MG63 (cell line): ENCODE data around the gene ELFN1. TPM values are rescaled to one million over a fixed set of nuclear protein-coding genes. Genes with fewer than 3 reads are reported as not detected.
"Not testable (repeated sequence)": the region's sequence is repeated elsewhere in the genome, so short reads cannot be mapped to it uniquely, and the experiment has no call there.

Experiments
- DNase-seq: peaks from one replicate; pipeline ENCODE4 v3.0.0-alpha.2; 2020
- H3K27me3 ChIP-seq: fragments of 250-450 bp; sonication (Bioruptor Pico); 2 replicates; pipeline ENCODE4 v1.5.1; 2020; ENCODE audit warnings: mild to moderate bottlenecking, moderate library complexity
- H3K36me3 ChIP-seq: fragments of 250-450 bp; sonication (Bioruptor Pico); 2 replicates; pipeline ENCODE4 v1.5.1; 2020; ENCODE audit warnings: mild to moderate bottlenecking, moderate library complexity
- H3K4me3 ChIP-seq: fragments of 250-450 bp; sonication (Bioruptor Pico); 2 replicates; pipeline ENCODE4 v1.5.1; 2020; ENCODE audit warnings: mild to moderate bottlenecking, moderate library complexity
- H3K9me3 ChIP-seq: fragments of 250-450 bp; sonication (Bioruptor Pico); 2 replicates; pipeline ENCODE4 v1.5.1; 2020; ENCODE audit warnings: mild to moderate bottlenecking, moderate library complexity
- total RNA-seq: library from RNA; depleted of rRNA; stranded (reverse); fragments of >200 nt; shearing (Covaris generic); gene quantifications from 2 replicates; pipeline ENCODE4 v1.2.3, GENCODE V29; 2014; ENCODE audit warnings: low replicate concordance

Gene ELFN1
- total RNA-seq, 1 experiment from 2014 or later, result 0.56 TPM

DNA sequence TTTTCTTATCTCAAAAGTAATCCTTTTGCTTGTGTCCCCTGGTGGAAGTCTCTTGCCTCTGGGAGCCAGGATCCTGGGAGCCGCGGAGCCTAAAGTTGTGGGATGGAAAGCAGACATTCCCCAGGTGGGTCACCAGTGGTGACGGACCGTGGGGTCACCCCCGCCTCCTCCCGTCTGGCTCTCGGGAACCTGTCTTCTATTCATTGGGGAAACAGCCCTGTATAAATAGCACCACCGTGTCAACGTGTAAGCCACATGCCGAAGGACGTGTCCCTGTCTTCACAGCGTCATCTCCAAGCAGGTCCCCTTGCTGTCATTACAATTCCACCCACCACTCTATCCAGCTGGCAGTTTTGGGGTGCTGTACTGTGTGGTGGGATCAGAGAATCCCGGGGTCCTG is 87.5 kb downstream of the ELFN1 start:
- no peak for DNase-seq
- Histone ChIP-seq H3K27me3 (no peaks in the 10 kb centered on the region; the same call in 1 of the 2 replicates), H3K9me3 (no peaks in the 10 kb centered on the region), H3K4me3 (no peak overlapping the region), H3K36me3 (no peaks in the 10 kb centered on the region)

DNA sequence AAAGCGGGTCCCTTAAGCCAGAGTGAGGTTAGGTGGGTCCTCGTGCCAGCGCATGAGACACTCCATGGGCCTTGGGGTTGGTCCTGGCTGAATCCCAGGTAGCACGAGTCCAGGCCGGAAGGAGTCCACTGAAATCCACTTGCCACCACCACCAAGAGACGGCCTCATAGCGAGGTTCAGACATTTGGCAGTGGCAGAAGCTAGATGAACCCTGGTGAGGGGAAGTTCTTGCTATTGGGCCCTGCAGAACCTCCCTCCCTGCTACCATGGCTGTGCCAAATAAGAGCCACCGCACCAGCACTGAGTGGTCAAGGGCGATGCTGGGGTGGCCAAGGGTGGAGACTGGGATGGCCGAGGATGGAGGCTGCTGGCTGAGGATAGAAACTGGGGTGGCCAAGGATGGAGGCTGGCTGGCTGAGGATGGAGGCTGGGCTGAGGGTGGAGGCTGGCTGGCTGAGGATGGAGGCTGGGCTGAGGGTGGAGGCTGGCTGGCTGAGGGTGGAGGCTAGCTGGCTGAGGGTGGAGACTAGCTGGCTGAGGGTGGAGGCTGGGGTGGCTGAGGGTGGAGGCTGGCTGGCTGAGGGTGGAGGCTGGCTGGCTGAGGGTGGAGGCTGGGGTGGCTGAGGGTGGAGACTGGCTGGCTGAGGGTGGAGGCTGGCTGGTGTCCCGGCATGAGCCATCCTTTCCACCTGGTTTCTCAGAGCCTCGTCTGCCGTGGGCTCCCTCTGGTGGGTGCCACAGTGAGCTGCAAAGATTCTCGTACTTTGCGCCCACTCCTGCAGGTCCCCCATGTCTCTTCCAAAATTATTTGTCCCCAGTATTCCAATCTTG is 88.2 kb downstream of the ELFN1 start:
- H3K27me3 ChIP-seq, result no peaks in the 10 kb centered on the region; the same call in 1 of the 2 replicates
- H3K4me3 ChIP-seq, result no peak overlapping the region
- no peaks in the 10 kb centered on the region for H3K36me3 ChIP-seq
- H3K9me3 ChIP-seq, result no peaks in the 10 kb centered on the region; the same call in 1 of the 2 replicates
- peak; percentile 72 for DNase-seq

DNA sequence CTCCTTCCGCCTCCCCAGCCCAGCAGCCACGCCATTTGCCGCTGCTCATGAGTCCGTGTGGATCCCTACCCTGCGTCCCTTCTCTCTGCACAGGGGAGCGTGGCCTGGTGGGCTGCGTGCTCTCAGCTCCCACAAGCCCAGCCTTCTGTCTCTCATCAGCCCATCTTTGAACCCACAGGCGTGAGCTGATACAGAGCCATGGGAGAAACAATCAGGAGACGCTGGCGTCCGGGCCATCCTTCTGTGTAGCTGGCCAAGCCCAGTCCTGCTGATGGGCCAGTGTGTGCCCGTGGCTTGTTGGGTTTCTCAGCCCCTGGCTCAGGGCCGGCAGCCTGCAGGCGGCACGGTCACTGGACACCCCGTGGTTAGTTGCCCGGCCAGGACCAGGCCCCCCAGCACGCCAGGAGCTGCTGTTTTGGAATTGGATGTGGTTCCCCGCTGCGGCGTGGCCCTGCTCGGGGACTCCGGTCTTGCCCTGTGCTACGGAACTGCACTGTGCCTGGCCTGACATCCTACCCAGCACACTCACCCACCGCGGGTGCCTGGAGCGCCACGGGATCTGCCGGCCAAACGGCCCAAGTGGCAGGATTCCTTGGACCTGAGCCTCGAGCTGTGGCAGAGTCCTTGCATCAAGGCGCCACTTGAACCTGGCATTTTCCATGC is 88.9 kb downstream of the ELFN1 start:
- H3K27me3 ChIP-seq, result no peaks in the 10 kb centered on the region; the same call in 1 of the 2 replicates
- DNase-seq, result no peak
- H3K4me3 ChIP-seq, result no peak overlapping the region
- H3K9me3 ChIP-seq, result peaks cover 1% of the 10 kb centered on the region; the same call in 1 of the 2 replicates
- H3K36me3 ChIP-seq, result no peaks in the 10 kb centered on the region

DNA sequence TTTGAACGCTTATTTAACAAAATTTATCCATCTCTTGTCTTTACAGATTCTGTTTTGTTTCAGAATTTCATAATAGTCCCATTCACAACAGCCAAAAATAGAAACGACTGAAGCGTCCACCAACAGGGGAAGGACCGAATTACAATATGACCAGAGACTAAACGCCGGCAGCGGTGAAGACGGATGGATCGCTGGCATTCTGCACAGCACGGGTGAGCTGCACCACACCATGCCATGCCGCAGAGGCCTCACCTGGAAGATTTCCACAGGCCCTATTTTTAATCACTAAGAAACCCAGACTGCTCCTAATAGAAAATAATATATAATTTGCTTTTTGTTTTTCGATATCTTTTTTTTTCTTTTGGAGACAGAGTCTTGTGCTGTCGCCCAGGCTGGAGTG is 91.0 kb downstream of the ELFN1 start:
- no peak for DNase-seq
- Histone ChIP-seq H3K4me3 (no peak overlapping the region), H3K36me3 (no peaks in the 10 kb centered on the region), H3K27me3 (no peaks in the 10 kb centered on the region), H3K9me3 (peaks cover 3% of the 10 kb centered on the region; the same call in 1 of the 2 replicates)

DNA sequence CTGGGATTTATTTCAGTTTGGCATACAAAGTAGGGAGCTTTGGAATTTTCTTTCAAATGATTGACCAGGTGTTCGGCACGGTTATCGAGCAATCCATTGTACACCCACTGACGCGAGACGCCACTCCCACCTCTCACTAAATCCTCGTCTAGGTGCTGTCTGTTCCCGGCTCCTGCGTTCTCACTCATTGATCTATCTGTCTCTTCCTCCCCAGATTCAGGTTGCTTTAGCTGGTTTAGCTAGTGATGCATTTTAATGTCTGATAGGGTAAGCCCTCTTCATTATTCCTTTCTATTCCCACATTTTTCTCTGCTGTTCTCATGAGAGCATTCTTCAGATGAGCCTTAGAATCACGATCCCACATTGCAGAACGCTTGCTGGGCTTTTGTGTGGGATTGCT is 91.7 kb downstream of the ELFN1 start:
- Histone ChIP-seq H3K36me3 (no peaks in the 10 kb centered on the region), H3K9me3 (peaks cover 3% of the 10 kb centered on the region; the same call in 1 of the 2 replicates), H3K4me3 (no peak overlapping the region), H3K27me3 (no peaks in the 10 kb centered on the region)
- no peak for DNase-seq

DNA sequence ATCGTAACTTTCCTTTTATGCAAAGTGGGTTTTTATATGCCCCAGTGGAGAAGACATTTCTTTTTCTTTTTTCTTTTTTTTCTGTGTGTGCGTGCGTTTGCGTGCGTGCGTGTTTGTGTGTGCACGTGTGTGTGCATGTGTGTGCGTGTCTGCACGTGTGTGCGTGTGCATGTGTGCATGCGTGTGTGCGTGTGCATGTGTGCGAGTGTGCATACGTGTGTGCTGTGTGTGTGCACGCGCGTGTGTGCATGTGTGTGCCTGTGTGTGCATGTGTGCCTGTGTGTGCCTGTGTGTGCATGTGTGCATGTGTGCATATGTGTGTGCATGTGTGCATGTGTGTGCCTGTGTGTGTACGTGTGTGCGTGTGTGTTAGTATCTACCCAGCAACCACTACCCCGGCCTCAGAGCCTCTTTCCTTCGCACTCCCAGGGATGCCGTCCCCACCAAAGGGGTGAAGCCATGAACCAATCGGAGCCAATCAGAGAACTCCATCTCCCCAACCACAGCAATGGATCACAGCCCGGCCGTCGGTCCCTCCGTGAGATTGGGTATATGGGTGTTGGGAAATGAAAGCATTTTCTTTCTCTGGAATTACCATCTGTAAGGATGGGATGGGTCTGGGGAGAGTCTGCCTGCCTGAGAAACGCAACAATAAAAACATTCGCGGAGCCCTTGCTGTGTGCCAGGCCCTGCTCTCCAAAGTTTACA is 92.3 kb downstream of the ELFN1 start:
- no peak overlapping the region for H3K4me3 ChIP-seq
- no peak for DNase-seq

DNA sequence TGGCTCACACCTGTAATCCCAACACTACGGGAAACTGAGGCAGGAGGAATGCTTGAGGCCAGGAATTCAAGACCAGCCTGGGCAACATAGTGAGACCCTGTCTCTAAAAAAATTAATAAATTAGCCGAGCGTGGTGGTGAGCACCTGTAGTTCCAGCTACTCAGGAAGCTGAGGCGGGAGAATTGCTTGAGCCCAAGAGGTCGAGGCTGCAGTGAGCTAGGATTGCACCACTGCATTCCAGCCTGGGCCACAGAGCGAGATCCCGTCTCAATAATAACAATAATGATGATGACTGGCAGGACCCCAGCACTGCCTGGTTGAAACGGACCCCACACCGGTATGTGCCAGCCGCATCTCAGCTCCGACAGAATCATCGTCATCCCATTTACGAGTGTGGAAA is 93.0 kb downstream of the ELFN1 start:
- H3K36me3 ChIP-seq, result no peaks in the 10 kb centered on the region
- no peak for DNase-seq
- H3K27me3 ChIP-seq, result no peaks in the 10 kb centered on the region

More for the DNA sequence above, 92.3 kb downstream of the ELFN1 start:
- no peaks in the 10 kb centered on the region for H3K27me3 ChIP-seq
- H3K36me3 ChIP-seq, result no peaks in the 10 kb centered on the region
- peaks cover 3% of the 10 kb centered on the region; the same call in 1 of the 2 replicates for H3K9me3 ChIP-seq

DNA sequence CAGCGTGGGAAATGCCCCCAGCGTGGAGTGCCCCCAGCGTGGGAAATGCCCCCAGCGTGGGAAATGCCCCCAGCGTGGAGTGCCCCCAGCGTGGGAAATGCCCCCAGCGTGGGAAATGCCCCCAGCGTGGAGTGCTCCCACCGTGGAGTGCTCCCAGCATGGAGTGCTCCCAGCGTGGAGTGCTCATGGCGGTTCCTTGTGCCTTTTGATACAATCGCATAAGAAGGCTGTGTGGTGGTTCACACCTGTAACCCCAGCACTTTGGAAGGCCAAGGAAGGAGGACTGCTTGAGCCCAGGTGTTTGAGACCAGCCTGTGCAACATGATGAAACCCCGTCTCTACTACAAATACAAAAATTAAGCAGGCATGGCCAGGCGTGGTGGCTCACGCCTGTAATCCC is 93.8 kb downstream of the ELFN1 start:
- not testable (repeated sequence) for H3K27me3 ChIP-seq, DNase-seq, H3K4me3 ChIP-seq, H3K36me3 ChIP-seq, H3K9me3 ChIP-seq

More for the DNA sequence above, 93.0 kb downstream of the ELFN1 start:
- Histone ChIP-seq H3K4me3 (no peak overlapping the region), H3K9me3 (peaks cover 3% of the 10 kb centered on the region; the same call in 1 of the 2 replicates)

DNA sequence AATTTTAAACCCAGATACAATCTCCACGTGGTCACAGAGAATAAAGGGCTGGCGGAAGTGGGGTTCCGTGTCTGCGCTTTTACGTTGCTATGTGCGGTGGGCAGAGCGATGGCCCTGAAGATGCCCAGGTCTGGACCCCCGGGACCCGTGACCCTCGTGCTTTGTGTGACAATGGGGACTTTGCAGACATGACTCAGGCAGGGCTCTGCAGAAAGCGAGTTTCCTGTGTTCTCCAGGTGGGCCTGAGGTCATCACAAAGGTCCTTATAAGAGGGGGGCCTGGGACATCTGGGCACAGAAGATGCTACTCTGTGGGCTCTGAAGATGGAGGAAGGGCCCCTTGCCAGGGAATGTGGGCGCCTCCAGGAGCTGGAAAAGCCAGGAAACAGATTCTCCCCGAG is 95.3 kb downstream of the ELFN1 start:
- H3K27me3 ChIP-seq, result no peaks in the 10 kb centered on the region
- peaks cover 3% of the 10 kb centered on the region; the same call in 1 of the 2 replicates for H3K9me3 ChIP-seq
- DNase-seq, result no peak
- H3K4me3 ChIP-seq, result no peak overlapping the region
- H3K36me3 ChIP-seq, result no peaks in the 10 kb centered on the region

DNA sequence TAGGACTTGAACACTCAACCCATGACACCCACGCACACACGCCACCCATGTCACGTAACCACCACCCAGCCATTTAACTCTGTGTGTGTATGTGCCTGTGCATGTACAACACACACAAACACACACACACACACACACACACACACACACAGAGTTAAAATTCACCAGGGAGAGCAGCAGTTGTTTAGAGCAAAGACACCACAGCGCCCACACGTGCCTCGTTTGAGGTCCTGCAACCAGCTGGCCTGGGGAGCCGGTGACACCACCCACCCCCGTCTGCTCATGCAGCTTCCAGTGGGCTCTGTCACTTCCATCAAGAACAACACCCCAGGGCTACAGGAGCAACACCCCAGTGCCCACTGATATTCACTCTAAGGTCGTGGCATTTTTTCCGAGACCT is 97.4 kb downstream of the ELFN1 start:
- Histone ChIP-seq H3K9me3 (peaks cover 3% of the 10 kb centered on the region; the same call in 1 of the 2 replicates), H3K36me3 (no peaks in the 10 kb centered on the region), H3K27me3 (no peaks in the 10 kb centered on the region), H3K4me3 (no peak overlapping the region)
- no peak for DNase-seq

DNA sequence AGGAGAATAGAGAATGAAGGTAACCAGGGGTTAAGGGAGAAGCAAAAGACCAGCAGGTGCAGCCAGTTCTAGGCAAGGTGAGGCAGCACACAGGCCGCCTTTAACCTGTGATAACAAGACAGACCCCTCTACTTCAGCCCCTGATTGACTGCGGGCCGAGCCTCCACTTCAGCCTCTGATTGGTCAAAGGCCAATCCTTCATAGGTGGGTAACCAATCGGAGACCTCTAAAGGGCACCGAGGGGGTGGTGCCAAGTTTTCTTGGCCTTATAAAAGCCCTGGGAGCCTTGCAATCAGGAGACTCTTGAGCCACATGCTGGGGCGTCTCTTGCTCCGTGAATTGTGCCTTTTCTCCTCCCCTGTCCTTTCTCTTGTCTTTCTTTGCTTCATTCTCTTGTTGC is 98.8 kb downstream of the ELFN1 start:
- Histone ChIP-seq H3K4me3 (no peak overlapping the region), H3K27me3 (no peaks in the 10 kb centered on the region), H3K9me3 (peaks cover 3% of the 10 kb centered on the region; the same call in 1 of the 2 replicates), H3K36me3 (no peaks in the 10 kb centered on the region)
- no peak for DNase-seq

DNA sequence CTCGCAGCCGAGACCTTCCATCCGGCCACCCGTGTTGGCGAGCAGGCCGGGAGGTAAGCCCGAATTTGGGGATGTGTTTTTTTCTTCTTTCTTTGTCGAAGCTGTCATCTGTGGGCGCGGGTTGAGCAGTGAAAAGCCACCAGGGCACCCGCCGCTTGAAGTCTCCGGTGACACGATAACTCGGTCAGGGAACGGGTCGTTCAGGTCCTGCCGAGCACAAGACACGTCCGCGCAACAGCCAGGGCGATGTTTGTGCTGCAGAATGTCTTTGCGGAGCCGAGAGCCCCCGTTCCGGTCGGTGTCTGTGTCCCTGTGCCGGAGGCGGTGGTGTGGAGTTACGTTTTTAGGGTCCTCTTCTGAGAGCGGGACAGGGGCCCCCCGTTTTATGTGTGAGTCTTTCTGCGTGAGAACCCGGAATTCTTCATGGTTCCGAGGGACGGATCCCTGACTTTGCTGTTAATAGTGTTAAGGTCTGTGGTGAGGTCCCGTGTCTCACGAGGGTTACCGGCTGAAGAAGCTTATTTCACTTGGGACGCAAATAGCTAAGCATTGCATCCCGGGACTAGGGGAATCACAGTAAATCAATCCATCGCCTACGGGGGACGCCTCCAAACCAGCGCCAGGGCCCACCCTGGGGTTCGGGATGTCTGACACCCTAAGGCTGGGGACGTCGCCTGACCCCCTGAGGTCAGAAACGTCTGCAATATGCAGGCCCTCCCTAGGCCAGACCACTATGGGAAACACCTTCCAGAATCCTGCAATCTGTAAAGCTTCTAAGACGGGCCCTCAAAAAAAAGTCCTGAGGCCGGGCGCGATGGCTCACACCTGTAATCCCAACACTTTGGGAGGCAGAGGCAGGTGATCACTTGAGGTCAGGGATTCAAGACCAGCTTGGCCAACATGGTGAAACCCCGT is 99.5 kb downstream of the ELFN1 start:
- H3K4me3 ChIP-seq, result no peak overlapping the region
- H3K27me3 ChIP-seq, result no peaks in the 10 kb centered on the region
- H3K9me3 ChIP-seq, result no peaks in the 10 kb centered on the region
- DNase-seq, result no peak
- H3K36me3 ChIP-seq, result no peaks in the 10 kb centered on the region

DNA sequence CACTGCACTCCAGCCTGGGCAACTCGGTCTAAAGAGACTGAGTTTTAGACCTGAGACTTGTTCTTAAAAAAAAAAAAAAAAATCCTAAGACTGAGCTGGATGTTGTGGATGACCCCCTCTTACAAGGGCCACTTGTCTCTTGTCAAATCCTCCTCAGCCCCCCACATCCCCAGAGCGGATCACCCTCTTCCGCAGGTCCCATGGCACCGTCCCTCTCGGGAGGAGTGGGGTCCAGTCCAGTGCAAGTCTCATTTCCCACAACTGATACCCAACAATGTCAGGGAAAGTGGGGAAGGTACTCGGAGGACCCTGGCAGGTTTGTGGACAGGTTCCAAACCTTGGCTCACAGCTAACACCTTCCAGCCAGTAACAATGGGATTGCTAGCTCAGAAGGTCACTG is 100.3 kb downstream of the ELFN1 start:
- Histone ChIP-seq H3K27me3 (peaks cover 5% of the 10 kb centered on the region; the same call in 1 of the 2 replicates), H3K4me3 (no peak overlapping the region), H3K36me3 (no peaks in the 10 kb centered on the region), H3K9me3 (no peaks in the 10 kb centered on the region)
- no peak for DNase-seq

DNA sequence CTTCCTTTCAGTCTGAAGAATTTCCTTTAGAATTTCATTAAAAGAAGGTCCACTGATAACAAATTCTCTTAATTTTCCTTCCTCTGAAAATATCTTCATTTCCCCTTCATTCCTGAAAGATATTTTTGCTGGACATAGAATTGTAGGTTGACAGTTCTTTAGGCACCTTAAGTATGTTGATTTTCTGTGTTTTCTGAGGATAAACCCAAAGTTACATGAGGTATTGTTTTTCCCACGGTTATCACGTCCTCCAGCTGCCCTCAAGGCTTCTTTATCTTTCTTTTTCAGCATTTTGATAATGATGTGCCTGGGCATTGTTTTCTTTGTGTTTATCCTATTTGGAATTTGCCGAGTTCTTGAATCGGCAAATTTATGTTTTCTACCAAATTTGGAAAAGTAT is 105.3 kb downstream of the ELFN1 start:
- Histone ChIP-seq H3K4me3 (no peak overlapping the region), H3K9me3 (no peaks in the 10 kb centered on the region), H3K27me3 (peaks cover 5% of the 10 kb centered on the region; the same call in 1 of the 2 replicates), H3K36me3 (no peaks in the 10 kb centered on the region)
- DNase-seq, result no peak

DNA sequence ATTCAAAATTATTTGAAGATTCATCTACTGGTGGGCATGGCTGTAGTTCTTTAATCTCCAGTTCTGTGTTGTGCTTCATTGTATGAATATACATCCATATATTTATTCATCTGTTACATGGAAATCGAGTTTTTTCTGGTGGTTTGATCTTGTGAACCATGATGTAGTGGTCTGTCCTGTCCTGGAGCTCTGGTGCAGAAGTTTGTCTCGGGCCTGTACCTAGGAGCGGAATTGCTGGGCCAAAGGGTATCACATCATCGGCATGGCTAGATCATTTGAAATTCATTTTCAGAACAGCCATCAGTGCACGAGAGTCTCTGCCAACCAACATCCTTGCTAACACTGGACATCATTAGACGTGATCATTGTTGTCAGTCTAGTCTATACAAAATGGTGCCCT is 107.0 kb downstream of the ELFN1 start:
- no peak for DNase-seq
- Histone ChIP-seq H3K27me3 (peaks cover 5% of the 10 kb centered on the region; the same call in 1 of the 2 replicates), H3K4me3 (no peak overlapping the region), H3K36me3 (no peaks in the 10 kb centered on the region), H3K9me3 (no peaks in the 10 kb centered on the region)

DNA sequence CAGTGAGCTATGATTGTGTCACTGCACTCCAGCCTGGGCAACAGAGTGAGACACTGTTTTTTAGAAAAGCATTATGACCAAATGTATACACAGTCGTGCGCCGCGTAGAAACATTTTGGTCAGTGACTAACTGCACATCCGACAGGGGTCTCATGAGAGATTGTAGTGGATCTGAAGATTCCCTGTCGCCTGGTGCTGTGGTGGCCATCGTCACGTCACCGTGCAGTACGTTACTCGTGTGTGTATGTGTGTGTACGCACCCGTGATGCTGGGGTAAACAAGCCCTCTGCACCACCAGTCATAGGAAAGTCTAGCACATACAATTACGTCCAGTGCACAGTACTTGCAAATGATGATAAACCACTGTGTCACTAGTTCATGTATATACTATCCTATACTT is 109.4 kb downstream of the ELFN1 start:
- Histone ChIP-seq H3K27me3 (peaks cover 5% of the 10 kb centered on the region; the same call in 1 of the 2 replicates), H3K4me3 (no peak overlapping the region), H3K9me3 (no peaks in the 10 kb centered on the region), H3K36me3 (no peaks in the 10 kb centered on the region)
- no peak for DNase-seq
